ENCODE data around the gene ACP4.

- no peak for TF ChIP-seq CTCF (IDR thresholded peaks at IDR 0.05)
- TF ChIP-seq ZFX (IDR thresholded peaks at IDR 0.05; ENCODE audit: borderline replicate concordance): no peak
Observed at GRCh38 chr19:50772476-50772875, 17.7 kb upstream of the ACP4 start.

Measured in 22Rv1 (cell line).